HG03196 (cell line): ENCODE data around the gene FGD1.

Experiments
- ATAC-seq: cut with Tn5 transposase; IDR thresholded peaks from one replicate; pipeline ENCODE4 v1.9.1; 2021; ENCODE audit not compliant: unreplicated experiment

Gene FGD1

DNA sequence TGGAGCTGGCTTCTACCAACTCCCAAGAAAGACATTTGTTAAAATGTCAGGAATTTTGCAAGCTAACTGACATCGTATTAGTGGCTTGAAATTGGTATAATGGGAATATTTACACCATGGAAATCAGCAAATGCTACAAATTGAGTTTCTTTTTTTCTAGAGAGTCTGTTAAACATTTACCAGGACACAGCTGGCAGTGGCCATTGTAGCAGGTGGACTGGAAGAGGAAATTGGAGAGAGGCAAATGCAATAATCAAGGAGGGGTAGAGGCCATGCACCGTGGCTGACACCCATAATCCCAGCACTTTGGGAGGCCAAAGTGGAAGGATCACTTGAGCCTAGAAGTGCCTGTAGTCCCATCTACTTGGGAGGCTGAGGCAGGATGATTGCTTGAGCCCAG is 88.8 kb downstream of the FGD1 start:
- ATAC-seq: no peak

DNA sequence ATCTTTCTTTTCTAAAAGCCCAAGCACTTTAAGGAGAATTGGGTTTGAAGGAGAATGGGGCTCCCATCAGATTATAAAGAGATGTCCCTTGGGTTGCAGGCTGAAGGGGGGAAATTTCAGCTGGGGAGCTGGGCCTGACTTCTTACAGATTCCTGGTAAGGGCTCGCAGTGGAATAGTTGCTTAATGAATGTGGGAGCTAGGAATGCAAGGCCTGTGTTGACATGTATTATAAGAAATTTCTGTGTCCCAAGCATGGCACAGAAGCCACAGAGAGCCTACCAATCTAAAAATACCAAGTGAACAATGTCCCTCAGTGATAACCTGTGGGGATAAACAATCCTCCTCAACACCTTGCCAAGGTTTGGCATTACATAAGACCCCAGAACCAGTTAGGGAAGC is 98.9 kb downstream of the FGD1 start:
- ATAC-seq: no peak
